GM12878 (cell line): ENCODE results near the gene RASGRF1.

Source experiments
- ASH2L ChIP-seq: fragments of 300-600, 200-600 bp; sonication (generic); IDR thresholded peaks from 2 replicates; pipeline ENCODE4 v1.6.1; 2017; ENCODE audit warnings: low read depth, mild to moderate bottlenecking, borderline replicate concordance
- BMI1 ChIP-seq: fragments of 450-650 bp; IDR thresholded peaks from 2 replicates; pipeline ENCODE4 v1.6.1; 2016; ENCODE audit warnings: mild to moderate bottlenecking, moderate library complexity, borderline replicate concordance
- CTCF ChIP-seq, 3 experiments: IDR thresholded peaks in 2 of 3; conservative IDR thresholded peaks in 1 of 3; 2 replicates each; pipeline ENCODE4 v1.5.1; 2011; ENCODE audit warnings: low read depth in 3 of 3, low read length in 3 of 3, mild to moderate bottlenecking in 3 of 3, control low read depth in 2 of 3, moderate library complexity in 2 of 3, inconsistent platforms in 1 of 3, mixed read lengths in 1 of 3; ENCODE audit not compliant: control insufficient read depth in 2 of 3, insufficient read depth in 1 of 3; ENCODE audit errors: extremely low read depth in 1 of 3
- EP300 ChIP-seq, 2 experiments: fragments of 150-350 bp in 1 of 2; IDR thresholded peaks; 2 replicates each; pipeline ENCODE4 v1.6.1; 2011 to 2012; ENCODE audit warnings: low read depth in 2 of 2, low read length in 2 of 2, borderline replicate concordance in 1 of 2, improper control_type of control experiment in 1 of 2, inconsistent platforms in 1 of 2; ENCODE audit not compliant: control insufficient read depth in 1 of 2
- EZH2 ChIP-seq: IDR thresholded peaks from 2 replicates; pipeline ENCODE4 v1.6.1; 2012; ENCODE audit warnings: low read depth, mild to moderate bottlenecking, control low read depth, inconsistent platforms, low read length, borderline replicate concordance; ENCODE audit not compliant: control insufficient read depth
- HCFC1 ChIP-seq: fragments of 150-350 bp; IDR thresholded peaks from 2 replicates; pipeline ENCODE4 v1.6.1; 2014; ENCODE audit warnings: low read length
- MEF2A ChIP-seq: IDR thresholded peaks from 2 replicates; pipeline ENCODE4 v1.6.1; 2011; ENCODE audit warnings: low read depth, mild to moderate bottlenecking, low read length, moderate library complexity; ENCODE audit not compliant: insufficient read depth
- REST ChIP-seq: IDR thresholded peaks from 2 replicates; pipeline ENCODE4 v1.6.1; 2012; ENCODE audit warnings: mild to moderate bottlenecking, low read depth, low read length
- TCF12 ChIP-seq: IDR thresholded peaks from 2 replicates; pipeline ENCODE4 v1.6.1; 2011; ENCODE audit warnings: low read depth, mild to moderate bottlenecking, low read length

- TF ChIP-seq ASH2L = no peak
- TF ChIP-seq CTCF (IDR thresholded peaks at IDR 0.05 in 2 of 3, conservative IDR thresholded peaks at IDR 0.05 in 1 of 3; ENCODE audit: control insufficient read depth in 2 of 3, extremely low read depth in 1 of 3, insufficient read depth in 1 of 3, low read depth in 3 of 3, low read length in 3 of 3) = no peak
- no peak for TF ChIP-seq BMI1
- no peak for TF ChIP-seq TCF12
- TF ChIP-seq REST = no peak
- no peak for TF ChIP-seq HCFC1
- no peak for TF ChIP-seq MEF2A
- TF ChIP-seq EZH2 = no peak
- TF ChIP-seq EP300 (IDR thresholded peaks at IDR 0.05; ENCODE audit: borderline replicate concordance in 1 of 2, control insufficient read depth in 1 of 2, low read depth in 2 of 2, low read length in 2 of 2) = no peak
Observed at GRCh38 chr15:79010278-79010677, 80.3 kb downstream of the RASGRF1 start.
